Neutrophil (primary cell): ENCODE data around the gene HMCN1.

Experiments
- H3K27ac ChIP-seq: fragments of 200-600 bp; sonication (generic); 2 replicates; pipeline ENCODE4 v1.5.1; 2016; ENCODE audit warnings: mild to moderate bottlenecking, moderate library complexity
- H3K27me3 ChIP-seq: fragments of 200-600 bp; sonication (generic); 2 replicates; pipeline ENCODE4 v1.6.0; 2016; ENCODE audit warnings: mild to moderate bottlenecking
- H3K36me3 ChIP-seq: fragments of 200-600 bp; sonication (generic); 2 replicates; pipeline ENCODE4 v1.5.1; 2017
- H3K4me1 ChIP-seq, 2 experiments: fragments of 200-600 bp in 1 of 2; sonication (generic) in 1 of 2; 1 replicate in 1 of 2; 2 replicates in 1 of 2; pipeline versions ENCODE4 v1.5.1 to v1.6.1; 2013 to 2016; ENCODE audit warnings: low read depth in 1 of 2, low read length in 1 of 2, mild to moderate bottlenecking in 1 of 2, moderate library complexity in 1 of 2; ENCODE audit not compliant: control insufficient read depth in 1 of 2, insufficient read depth in 1 of 2
- H3K4me3 ChIP-seq, 2 experiments: fragments of 200-600 bp in 1 of 2; sonication (generic) in 1 of 2; 1 replicate in 1 of 2; 2 replicates in 1 of 2; pipeline ENCODE4 v1.5.1; 2013 to 2016; ENCODE audit warnings: low read depth in 1 of 2, low read length in 1 of 2, mild to moderate bottlenecking in 1 of 2, moderate library complexity in 1 of 2
- H3K9me3 ChIP-seq: fragments of 200-600 bp; sonication (generic); 2 replicates; pipeline ENCODE4 v1.5.1; 2016
- CTCF ChIP-seq: fragments of 200-600 bp; sonication (generic); IDR thresholded peaks from 2 replicates; pipeline ENCODE4 v1.5.1; 2016; ENCODE audit warnings: antibody characterized with exemption

HMCN1 gene

GRCh38 chr1:185972096-185972850 is 238.1 kb downstream of the HMCN1 start:
- H3K4me1 ChIP-seq: no peaks in the 10 kb centered on the region
- no peak overlapping the region for H3K4me3 ChIP-seq
- no peak overlapping the region for H3K27ac ChIP-seq
- TF ChIP-seq CTCF: no peak
- H3K36me3 ChIP-seq: no peaks in the 10 kb centered on the region
- H3K27me3 ChIP-seq: no peaks in the 10 kb centered on the region
- no peaks in the 10 kb centered on the region for H3K9me3 ChIP-seq

- no peaks in the 10 kb centered on the region for H3K9me3 ChIP-seq
- no peaks in the 10 kb centered on the region for H3K36me3 ChIP-seq
- no peaks in the 10 kb centered on the region for H3K27me3 ChIP-seq
- no peaks in the 10 kb centered on the region for H3K4me1 ChIP-seq
- H3K27ac ChIP-seq: no peak overlapping the region
- H3K4me3 ChIP-seq: no peak overlapping the region
- no peak for TF ChIP-seq CTCF
These were observed 239.5 kb downstream of the HMCN1 start for GRCh38 chr1:185973645-185974044.

GRCh38 chr1:185974367-185975170 is 240.4 kb downstream of the HMCN1 start:
- H3K36me3 ChIP-seq: no peaks in the 10 kb centered on the region

GRCh38 chr1:185980891-185981290 is 246.7 kb downstream of the HMCN1 start:
- H3K36me3 ChIP-seq: no peaks in the 10 kb centered on the region
- H3K27me3 ChIP-seq: no peaks in the 10 kb centered on the region
- H3K4me3 ChIP-seq: no peak overlapping the region
- H3K27ac ChIP-seq: no peak overlapping the region
- no peaks in the 10 kb centered on the region for H3K4me1 ChIP-seq
- no peaks in the 10 kb centered on the region for H3K9me3 ChIP-seq
- no peak for TF ChIP-seq CTCF

More at GRCh38 chr1:185974367-185975170, 240.4 kb downstream of the HMCN1 start:
- no peaks in the 10 kb centered on the region for H3K27me3 ChIP-seq
- no peaks in the 10 kb centered on the region for H3K9me3 ChIP-seq
- H3K4me3 ChIP-seq: no peak overlapping the region
- no peaks in the 10 kb centered on the region for H3K4me1 ChIP-seq
- no peak for TF ChIP-seq CTCF
- no peak overlapping the region for H3K27ac ChIP-seq

- H3K27ac ChIP-seq: no peak overlapping the region
- no peaks in the 10 kb centered on the region for H3K4me1 ChIP-seq
- H3K27me3 ChIP-seq: no peaks in the 10 kb centered on the region
- no peaks in the 10 kb centered on the region for H3K9me3 ChIP-seq
- no peak for TF ChIP-seq CTCF
- H3K36me3 ChIP-seq: no peaks in the 10 kb centered on the region
- no peak overlapping the region for H3K4me3 ChIP-seq
These were observed 250.1 kb downstream of the HMCN1 start for GRCh38 chr1:185984113-185984836.
